GM13976 (cell line): Measurements from ENCODE around the gene PIK3R2.
A peak's percentile ranks its signal among the peaks of the same experiment; 100 is the strongest.

Source experiments
- DNase-seq: peaks from one replicate; pipeline ENCODE4 v3.0.0; 2012; ENCODE audit warnings: low spot score
- in situ Hi-C: fragments of 300-500 bp; cut with MboI; formaldehyde crosslinking; loops from one replicate; pipeline ENCODE4 v1.12.0; 2022; ENCODE audit warnings: low sequenced_read_pairs, mixed read lengths, inconsistent platforms; ENCODE audit not compliant: unreplicated experiment
- TF ChIP-seq, protein P1 (sequence below): IDR thresholded peaks from 2 replicates; pipeline ENCODE4 v1.5.1; 2012; ENCODE audit warnings: borderline replicate concordance, mild to moderate bottlenecking; ENCODE audit not compliant: insufficient read depth; ENCODE audit errors: extremely low read depth, missing control alignments, control extremely low read depth

PIK3R2 gene

DNA sequence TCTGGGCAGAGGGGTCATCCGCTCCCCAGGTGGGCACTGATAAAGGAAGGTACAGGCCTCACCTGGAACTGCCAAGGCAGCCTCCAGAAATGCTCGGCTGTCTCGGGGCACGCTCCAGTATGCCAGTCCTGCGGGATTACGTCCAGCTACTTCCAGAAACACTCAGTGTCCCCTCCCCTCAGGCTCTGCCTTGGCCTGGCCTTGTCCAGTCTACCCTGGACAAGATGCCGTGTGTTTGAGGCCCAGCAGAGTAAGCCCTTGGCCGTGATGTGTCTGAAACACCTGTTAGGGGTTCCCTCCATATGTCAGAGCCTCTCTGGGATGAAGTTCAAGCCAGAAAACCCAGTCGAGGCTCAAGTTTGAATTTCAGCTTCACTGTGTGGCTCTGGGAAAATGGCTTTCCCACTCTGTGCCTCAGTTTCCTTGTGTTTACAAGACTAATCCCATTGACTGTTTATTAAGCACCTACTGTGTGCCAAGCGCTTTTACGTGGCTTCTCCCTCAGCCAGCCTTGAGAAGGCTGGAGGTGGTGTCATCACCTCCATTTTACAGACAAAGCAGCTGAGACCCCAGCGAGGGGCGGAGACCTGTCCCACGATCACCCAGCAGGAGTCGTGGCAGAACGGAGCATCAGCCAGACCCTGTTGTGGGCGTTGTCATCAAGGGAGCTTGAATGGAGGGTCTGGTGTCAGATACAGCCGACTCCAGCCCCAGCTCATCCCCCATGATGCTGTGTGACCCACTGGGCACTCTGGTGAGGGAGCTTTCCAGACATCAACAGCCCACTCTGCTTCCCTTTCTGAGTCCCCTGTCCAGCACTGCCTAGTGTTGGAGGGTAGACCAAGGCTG is 2.0 kb upstream of the PIK3R2 start:
- TF ChIP-seq, protein P1, sequence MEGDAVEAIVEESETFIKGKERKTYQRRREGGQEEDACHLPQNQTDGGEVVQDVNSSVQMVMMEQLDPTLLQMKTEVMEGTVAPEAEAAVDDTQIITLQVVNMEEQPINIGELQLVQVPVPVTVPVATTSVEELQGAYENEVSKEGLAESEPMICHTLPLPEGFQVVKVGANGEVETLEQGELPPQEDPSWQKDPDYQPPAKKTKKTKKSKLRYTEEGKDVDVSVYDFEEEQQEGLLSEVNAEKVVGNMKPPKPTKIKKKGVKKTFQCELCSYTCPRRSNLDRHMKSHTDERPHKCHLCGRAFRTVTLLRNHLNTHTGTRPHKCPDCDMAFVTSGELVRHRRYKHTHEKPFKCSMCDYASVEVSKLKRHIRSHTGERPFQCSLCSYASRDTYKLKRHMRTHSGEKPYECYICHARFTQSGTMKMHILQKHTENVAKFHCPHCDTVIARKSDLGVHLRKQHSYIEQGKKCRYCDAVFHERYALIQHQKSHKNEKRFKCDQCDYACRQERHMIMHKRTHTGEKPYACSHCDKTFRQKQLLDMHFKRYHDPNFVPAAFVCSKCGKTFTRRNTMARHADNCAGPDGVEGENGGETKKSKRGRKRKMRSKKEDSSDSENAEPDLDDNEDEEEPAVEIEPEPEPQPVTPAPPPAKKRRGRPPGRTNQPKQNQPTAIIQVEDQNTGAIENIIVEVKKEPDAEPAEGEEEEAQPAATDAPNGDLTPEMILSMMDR = no peak
- no peak for DNase-seq
- in situ Hi-C loops = no loop called here

DNA sequence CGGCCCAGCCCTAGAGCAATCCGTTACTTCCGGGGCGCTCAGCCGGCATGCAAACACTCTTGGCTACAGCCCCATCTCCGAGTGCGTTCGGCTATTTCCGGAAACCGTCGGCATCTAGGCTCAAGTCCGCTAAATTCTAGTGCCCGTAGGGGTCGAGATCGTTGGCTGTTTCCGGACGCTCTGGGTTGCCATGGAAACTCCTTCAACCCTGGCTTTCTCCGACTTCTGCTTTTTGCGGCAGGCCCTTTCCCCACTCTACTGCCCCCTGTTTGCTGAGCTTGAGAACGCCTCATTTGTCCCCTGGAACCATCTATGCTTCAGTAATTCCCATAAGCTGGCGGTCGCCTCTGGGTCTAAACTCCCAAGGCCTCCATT is 534 bp upstream of the PIK3R2 start:
- in situ Hi-C loops = no loop called here
- DNase-seq = peak; percentile 100
- TF ChIP-seq, protein P1 = peak; percentile 62

DNA sequence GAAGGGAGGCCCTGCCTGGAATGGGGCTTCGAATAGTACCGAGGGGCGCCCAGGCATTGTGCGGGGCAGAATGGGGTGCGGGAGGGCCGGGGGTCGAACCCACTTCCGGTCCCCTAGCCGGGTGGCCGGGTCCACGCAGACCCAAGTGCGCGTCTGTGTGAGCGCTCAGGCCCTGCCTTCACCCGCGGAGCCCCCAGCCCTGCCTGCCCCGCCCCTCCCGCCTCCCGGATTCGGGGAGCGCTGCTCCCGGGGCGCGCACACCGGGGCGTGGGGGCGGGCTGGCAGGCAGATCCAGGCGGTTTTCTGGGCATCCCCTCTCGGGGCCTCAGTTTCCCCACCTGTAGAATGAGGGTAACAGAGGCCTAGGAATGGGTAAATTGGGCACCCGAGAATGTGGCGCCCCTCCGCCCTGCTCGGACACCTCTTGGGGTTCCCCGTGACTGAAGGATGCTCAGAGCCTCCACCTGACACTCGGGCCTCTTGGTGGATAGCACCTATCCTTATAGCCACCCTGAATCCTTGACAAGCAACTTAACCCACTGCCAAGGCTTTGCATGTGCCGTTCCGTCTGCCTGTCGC is 682 bp downstream of the PIK3R2 start:
- no peak for DNase-seq
- TF ChIP-seq, protein P1 = no peak
- in situ Hi-C loops = no loop called here

DNA sequence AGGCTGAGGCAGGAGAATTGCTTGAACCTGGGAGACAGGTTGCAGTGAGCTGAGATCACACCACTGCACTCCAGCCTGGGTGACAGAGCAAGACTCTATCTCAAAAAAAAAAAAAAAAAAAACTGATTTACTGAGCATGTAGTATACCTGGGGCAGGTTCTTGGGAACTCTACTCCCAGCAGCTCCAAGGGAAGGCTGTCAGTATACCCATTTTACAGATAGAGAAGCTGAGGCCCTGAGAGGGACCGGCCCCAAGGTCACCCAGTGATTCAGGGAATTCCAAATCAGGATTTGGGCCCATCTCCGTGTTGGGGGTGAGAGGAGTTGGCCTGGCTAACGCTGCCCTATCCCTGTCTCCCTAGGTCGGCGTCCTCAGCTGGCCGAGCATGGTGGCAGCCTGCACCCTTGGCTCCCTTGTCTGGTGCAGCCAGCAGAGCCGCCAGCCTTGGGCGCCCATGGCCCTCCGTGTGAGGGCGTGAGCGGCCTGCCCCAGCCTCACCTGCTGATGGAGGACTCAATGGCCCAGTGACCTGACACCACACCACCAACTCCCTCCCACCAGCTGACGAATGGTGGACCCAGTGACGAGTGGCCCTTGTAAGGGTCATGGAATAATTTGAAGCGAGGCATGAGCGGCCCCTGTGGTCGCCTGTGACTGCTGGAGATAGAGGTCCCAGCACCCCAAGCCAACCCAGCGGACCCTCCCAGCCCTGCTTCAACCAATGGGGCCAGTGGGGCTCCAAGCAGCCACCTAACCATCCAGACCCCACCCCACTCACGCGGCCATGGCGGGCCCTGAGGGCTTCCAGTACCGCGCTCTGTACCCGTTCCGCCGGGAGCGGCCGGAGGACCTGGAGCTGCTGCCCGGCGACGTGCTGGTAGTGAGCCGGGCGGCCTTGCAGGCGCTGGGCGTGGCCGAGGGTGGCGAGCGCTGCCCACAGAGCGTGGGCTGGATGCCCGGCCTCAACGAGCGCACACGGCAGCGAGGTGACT is 2.4 kb downstream of the PIK3R2 start:
- in situ Hi-C loops = no loop called here
- DNase-seq = no peak
- TF ChIP-seq, protein P1 = no peak

DNA sequence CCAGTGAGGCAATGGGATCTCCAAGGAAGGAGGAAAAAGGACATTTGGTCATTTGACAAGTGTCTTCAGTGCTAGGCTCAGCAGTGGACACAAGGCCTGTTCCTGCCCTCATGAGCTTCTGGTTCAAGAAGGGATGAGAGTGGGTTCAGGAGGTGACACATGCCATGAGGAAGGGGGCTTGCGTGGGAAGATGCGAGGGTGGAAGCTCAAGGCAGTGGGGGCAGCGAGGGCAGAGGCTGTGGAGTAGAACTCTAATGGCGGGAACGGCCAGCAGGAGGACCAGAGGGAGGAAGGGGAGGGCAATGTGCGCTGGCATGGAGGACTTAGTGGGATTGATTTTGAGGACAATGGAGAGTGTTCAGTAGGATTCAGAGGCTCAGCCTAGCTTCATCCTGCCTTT is 3.3 kb downstream of the PIK3R2 start:
- in situ Hi-C loops = no loop called here
- TF ChIP-seq, protein P1 = no peak
- DNase-seq = no peak

DNA sequence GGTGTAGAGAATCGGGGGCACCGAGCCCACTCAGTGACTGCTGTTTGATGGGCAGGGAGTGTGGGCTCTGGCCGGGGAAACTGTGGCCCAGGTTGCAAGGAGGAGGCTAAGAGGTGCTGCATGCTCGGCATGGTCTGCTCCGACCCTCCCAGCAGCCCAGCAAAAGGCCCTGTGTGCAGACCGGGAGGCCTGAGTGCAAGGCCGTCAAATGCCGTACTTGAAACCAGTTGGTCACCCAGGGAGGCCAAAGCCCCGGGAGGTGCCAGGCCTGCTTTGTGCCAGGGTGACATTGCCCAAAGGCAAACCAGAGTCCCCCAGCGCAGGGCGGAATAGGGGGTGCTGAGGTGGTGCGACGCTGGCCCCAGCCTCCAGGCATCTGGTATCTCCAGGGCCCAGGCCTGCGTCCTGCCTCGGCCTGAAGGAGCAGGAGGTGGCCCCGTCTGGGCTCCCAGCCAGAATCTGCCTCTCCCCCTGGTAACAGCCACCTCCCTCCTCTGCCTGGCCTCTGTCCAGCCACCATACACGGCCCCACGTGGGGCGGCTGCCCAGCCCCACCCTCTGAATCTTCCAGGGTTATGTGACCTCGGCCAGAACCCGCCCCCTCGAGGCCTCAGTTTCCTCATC is 4.0 kb downstream of the PIK3R2 start:
- in situ Hi-C loops = no loop called here
- TF ChIP-seq, protein P1 = no peak
- DNase-seq = no peak
